ENCODE measurements around the gene PIEZO2.

- TF ChIP-seq CTCF (IDR thresholded peaks at IDR 0.05; ENCODE audit: poor library complexity) = no peak
- TF ChIP-seq EZH2 (IDR thresholded peaks at IDR 0.05; ENCODE audit: borderline replicate concordance) = no peak
These were observed 310.8 kb downstream of the PIEZO2 start for GRCh38 chr18:10838553-10838952.

Data from hepatocyte (in vitro differentiated cells).